Skin epidermis (tissue), 12 donors: ENCODE results near the gene RARB.

Experiments
- H3K27ac ChIP-seq, 21 experiments: fragments of 200-600 bp; sonication (generic) in 11 of 21; one replicate each; pipeline ENCODE4 v1.5.0; 2020; ENCODE audit warnings: mild to moderate bottlenecking in 3 of 21, inconsistent platforms in 2 of 21, moderate library complexity in 2 of 21
- H3K4me3 ChIP-seq, 7 experiments: fragments of 200-600 bp; sonication (generic) in 2 of 7; one replicate each; pipeline ENCODE4 v1.5.0; 2020; ENCODE audit warnings: inconsistent platforms in 2 of 7, mild to moderate bottlenecking in 2 of 7, moderate library complexity in 1 of 7

Gene RARB

DNA sequence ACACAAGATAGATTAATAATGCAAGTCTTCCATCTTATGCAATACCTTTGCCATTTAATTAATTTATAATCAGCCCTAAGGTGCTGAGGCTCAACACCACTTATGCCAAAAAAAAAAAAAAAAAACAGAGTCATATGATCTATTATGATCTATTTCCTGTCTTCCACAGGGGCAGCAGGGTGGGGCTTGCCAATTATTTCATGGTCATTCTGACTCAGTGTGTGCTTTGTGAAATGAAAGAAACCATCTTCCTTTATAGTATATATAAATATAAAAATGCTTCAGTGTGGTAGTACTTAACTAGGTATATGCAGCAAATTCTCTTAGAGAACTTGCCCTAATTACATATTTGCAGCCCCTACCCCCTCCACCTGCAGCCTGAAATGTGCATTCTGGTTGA, 7.2 kb upstream of the RARB start:
- H3K4me3 ChIP-seq = no peak overlapping the region
- no peak overlapping the region for H3K27ac ChIP-seq

DNA sequence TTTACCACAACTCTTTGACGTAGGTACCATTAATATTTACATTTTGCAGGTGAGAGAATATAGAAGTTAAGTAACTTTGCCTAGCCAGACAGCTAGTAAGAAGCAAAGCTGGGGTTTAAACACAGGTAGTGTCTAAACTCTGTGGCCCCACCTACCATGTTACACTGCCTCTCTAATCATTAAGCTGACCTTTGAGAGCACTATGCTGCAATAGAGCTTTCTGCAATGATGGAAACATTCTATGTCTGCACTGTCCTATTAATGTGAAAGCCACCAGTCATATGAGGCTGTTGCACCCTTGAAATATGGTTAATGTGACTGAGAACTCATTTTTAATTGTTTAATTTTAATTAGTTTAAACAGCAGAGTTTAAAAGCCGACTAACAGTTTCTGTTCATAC, 6.3 kb upstream of the RARB start:
- no peak overlapping the region for H3K4me3 ChIP-seq
- H3K27ac ChIP-seq = no peak overlapping the region

- no peak overlapping the region for H3K27ac ChIP-seq
- no peak overlapping the region for H3K4me3 ChIP-seq
Measured at GRCh38 chr3:25423780-25424588, 4.1 kb upstream of the RARB start.

DNA sequence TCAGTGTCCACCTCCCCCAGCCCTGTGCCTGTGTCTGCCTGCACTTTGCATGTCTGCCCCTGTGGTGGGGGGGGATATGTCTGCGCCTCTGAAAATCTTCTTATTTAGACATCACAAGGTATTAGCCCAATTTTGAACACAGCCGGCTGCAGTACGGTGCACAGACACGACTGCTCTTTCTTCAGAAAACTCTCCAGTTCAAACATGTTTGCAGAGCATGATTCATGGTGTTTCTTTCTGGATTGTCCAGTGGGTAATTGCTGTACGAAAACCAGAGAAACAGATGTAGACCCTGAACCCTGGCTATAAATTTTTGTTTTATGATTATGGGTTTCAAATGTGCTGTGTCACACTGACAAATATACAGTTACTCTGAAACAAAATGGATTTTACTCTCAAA, 3.4 kb upstream of the RARB start:
- Histone ChIP-seq H3K27ac (no peak overlapping the region), H3K4me3 (no peak overlapping the region)

DNA sequence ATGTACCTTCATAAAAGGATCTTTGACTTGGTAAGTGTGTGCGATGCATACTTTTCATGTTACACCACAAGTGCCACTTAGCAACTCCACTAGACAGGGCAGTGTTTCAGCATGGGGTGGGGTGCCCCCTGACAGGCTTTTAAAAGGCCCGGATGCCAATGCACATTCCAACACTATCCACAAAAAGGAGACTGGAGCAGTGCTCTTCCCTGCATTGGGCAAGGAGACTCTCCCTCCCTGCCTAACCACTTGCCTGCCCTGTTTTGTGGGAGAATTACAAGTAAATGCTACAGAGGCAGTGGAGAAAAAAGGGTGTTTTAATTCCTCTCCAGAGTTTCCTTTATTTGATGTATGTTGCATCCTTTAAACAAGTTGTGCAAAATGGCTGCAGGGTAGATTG, 1.7 kb upstream of the RARB start:
- Histone ChIP-seq H3K27ac (no peak overlapping the region), H3K4me3 (no peak overlapping the region)

DNA sequence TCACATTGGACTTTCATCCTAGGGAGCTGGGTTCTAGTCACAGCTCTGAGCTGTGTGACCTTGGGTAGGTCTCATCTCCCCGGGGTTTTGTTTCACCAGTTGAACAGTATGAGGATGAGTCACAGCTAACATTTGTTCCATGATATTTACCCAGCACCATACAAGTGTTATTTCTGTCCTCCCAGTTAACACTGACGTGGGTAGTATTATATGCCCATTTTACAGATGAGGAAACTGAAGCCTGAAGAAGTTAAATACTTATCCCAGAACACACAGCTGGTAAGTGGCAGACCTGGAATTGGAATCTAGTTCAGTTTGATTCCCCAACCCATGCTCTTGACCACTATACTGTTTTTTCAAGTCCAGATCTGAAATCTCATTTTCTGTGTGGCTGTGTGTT, 908 bp upstream of the RARB start:
- peak overlapping the region in 3 of 7 experiments; percentile 35 to 45 (median 42) for H3K4me3 ChIP-seq
- H3K27ac ChIP-seq = peak overlapping the region in 3 of 21 experiments; percentile 37 to 54 (median 38)

- H3K27ac ChIP-seq = peak overlapping the region in 9 of 21 experiments; percentile 6 to 75 (median 41)
- peak overlapping the region; percentile 16 to 45 (median 29) for H3K4me3 ChIP-seq
Measured at GRCh38 chr3:25427563-25427941, 511 bp upstream of the RARB start.

- Histone ChIP-seq H3K27ac (peak overlapping the region in 3 of 21 experiments; percentile 34 to 61 (median 38)), H3K4me3 (peak overlapping the region; percentile 16 to 45 (median 29))
Measured at GRCh38 chr3:25428789-25429335, 799 bp downstream of the RARB start.

DNA sequence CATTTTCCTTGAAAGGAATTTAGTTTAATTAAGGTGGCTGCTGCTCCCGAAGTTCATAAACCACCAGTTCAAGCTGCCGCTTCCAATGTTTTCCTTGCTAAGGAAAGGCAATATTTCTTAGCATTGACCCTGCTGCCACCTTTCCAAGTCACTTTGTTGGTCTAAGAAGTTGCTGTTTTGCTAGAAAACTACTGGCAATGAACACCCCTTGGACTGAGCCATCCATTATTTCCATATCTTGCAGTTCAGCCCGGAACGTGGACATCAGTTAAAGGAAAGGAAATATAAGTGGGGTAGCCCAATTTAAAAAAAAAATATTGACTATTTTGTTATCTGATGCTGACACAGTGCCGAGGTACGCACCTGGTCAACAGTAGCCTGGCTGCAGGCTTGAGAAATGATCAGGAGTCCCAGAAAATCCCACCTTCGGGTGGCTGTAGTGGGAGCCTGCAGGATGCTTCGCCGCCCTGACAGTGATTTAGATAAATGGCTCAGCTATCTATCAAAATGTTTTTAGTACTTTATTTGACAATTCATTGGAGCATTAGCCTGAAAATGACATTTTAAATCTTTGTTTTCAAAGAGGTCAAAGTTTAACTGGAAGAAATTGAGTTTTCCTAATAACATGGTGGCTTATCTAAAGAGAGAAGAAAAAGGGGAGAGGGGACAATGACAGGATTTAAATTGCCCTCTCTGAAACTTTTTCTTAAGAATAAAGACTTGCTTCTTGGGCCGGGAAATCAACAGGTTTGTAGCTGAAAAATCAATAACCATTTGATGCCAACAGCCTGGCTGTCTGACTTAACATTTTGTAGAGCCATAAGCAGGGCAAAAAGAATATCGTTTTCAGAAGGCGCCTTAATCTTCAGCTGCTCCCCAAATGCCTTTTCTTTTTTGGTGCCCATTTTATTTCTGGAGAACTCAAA, 1.6 kb downstream of the RARB start:
- Histone ChIP-seq H3K4me3 (peak overlapping the region in 4 of 7 experiments; percentile 0 to 45 (median 24)), H3K27ac (peak overlapping the region in 4 of 21 experiments; percentile 9 to 33 (median 18))

DNA sequence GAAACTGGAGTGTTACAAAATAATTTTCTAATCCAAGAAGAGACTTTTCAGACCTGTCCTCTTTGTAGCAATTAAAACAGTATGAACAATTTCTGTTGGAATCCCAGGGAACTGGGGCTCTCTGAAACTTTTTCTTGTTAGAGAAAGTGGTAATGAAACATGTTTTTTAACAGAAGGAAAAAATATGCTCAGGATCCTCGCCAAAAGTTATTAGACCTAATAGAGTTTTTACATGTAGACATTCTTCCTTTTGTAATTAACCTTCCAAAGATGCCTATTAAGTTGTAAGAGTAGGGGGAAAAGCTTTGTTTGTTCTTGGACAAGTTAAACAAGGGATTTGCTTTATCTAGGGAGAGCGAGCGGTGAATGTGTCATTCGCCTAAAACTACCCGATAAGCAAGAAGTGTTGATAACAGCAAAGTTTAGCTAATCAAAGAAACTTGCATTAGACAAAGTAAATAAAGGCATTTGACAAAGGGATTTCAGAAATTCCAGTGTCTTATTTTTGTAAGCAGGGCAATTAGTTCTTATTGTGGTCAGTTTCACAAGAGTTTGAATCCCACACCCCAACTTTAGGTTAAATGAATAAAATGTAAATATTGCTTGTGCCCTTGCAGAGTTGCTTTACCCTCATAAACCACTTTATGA, 2.3 kb downstream of the RARB start:
- Histone ChIP-seq H3K4me3 (peak overlapping the region in 1 of 7 experiments; percentile 45), H3K27ac (peak overlapping the region in 3 of 21 experiments; percentile 9 to 33 (median 27))

- H3K4me3 ChIP-seq = no peak overlapping the region
Measured at GRCh38 chr3:25430935-25431770, 3.1 kb downstream of the RARB start.

DNA sequence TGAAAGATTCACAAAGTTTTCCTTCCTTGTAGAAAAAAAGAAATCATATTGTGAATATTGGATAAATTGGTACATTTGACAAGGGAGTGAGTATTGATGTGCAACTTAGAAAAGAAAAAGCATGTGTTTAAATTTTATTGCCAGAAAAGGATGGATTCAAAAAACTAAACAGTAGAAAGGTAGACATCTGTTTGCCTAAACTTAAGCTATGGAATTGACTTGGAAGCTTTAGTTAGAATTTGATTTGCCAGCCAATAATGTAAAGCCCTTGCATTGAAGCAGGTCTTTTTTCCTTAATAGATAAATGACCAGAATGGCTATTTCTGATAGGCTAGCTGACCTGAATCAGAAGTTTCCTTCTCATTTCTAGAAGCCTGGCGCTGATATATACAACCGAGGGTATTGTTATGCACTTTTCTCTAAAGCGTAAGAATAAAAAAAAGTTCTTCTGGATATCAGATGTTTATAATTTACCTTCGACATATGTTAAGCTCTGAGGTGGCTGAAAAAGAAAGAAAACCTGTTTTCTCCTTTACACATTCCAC, 4.2 kb downstream of the RARB start:
- Histone ChIP-seq H3K4me3 (no peak overlapping the region), H3K27ac (no peak overlapping the region)

More at GRCh38 chr3:25430935-25431770, 3.1 kb downstream of the RARB start:
- H3K27ac ChIP-seq = peak overlapping the region in 1 of 21 experiments; percentile 33

GRCh38 chr3:25433106-25433505, 5.0 kb downstream of the RARB start:
- H3K4me3 ChIP-seq = no peak overlapping the region
- no peak overlapping the region for H3K27ac ChIP-seq

GRCh38 chr3:25433868-25434267, 5.8 kb downstream of the RARB start:
- H3K27ac ChIP-seq = no peak overlapping the region
- no peak overlapping the region for H3K4me3 ChIP-seq

- Histone ChIP-seq H3K27ac (no peak overlapping the region), H3K4me3 (no peak overlapping the region)
Measured at GRCh38 chr3:25437953-25438352, 9.9 kb downstream of the RARB start.

GRCh38 chr3:25438791-25439555, 10.9 kb downstream of the RARB start:
- no peak overlapping the region for H3K4me3 ChIP-seq
- H3K27ac ChIP-seq = no peak overlapping the region

DNA sequence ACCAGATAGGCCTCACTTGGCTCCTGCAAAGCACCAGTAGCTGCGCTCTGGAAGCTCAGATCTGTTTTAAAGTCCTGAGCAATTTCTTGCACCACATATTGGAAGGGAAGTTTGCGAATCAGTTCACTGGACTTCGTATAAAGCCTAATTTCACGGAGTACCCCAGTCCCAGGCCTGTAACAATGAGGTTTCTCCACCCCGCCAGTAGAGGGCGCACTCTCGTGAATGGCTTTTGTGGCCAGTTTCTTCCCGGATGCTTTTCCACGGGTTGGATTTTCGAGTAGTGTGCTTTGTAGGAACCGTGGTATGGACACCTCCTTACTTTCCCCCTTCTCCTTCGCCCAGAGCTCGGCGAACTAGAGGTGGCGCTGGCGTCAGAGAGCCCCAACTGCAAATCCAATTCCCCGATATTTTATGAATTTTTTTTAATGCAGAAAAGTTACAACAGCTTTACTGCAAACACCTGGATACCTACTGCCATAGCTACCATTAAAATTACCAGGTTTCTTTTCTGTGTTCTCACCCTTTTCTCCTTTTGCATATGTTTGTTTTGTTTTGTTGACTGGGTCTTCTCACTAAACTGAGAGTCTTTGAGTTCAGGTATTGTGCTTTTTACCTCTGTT, 13.3 kb downstream of the RARB start:
- Histone ChIP-seq H3K4me3 (no peak overlapping the region), H3K27ac (no peak overlapping the region)
